GM21528 (cell line): Measurements from ENCODE around the gene PPP2R5C.
"Not testable (repeated sequence)": the region's sequence is repeated elsewhere in the genome, so short reads cannot be mapped to it uniquely, and the experiment has no call there.

Source experiments
- ATAC-seq: cut with Tn5 transposase; IDR thresholded peaks from one replicate; pipeline ENCODE4 v1.9.1; 2021; ENCODE audit warnings: mild to moderate bottlenecking, moderate library complexity; ENCODE audit not compliant: unreplicated experiment, low FRiP score

Gene PPP2R5C

DNA sequence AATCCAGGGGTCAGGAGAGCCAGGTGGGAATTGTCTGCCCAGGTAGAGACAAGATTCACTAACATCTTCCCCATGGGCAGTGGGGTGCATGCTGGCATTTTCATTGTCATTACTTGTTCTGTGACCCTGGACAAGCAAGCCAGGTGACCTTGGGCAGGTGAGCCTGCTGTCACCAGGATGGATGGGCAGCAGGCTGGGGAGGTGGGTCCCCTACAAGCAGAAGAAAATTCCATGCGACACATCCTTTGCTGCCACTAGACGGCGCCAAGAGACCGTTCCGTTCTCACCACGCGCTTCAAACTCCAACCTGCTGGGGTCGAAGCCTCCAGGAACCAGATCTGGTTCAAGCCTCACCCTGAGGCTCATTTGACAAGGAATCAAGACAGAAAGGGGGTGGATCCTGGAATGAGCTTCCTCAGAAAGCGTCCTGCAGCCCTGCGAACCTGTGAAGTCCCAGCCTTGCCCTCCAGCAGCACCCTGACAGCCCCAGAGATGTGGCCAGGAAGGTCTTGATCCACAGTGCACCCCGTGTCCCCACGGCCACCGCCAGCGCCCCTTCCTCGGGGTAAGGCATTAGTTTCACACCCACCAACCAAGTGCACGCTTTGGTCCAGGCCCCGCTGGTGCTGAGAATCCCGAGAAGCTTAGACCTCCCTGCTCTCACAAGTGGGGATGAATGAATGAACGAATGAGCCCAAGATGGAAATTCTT is 199.7 kb downstream of the PPP2R5C start:
- no peak for ATAC-seq

DNA sequence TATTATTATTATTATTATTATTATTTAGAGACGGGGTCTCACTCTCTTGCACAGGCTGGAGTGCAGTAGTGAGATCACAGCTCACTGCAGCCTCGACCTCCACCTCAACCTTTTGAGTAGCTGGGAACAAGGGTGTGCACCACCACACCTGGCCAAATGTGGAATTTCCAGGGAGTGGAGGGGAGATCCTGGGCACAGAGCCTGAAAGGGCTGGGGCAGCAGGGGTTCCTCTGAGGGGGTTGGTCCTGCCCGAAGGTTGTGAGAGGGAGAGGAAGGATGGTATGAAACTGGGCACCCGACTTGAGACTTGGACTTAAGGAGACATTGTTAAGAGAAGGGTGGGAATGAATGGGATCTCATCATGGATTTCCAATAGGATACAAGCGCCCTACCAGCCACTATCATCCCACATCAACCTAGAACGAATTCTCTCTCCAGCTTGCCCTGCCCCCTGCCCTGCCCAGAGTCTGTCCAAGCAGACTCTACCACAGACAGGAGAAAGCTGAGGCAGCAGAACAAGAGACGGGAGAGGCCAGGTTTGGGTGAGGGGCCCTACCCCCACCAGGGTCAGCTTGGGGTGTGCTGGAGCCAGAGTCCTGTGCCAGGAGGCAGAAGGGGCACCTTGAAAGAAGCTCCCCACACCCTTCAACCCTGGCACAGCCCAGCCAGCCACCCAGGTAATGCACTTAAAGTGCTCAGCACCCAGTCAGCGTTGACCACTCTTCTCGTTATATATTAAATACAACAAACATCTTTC is 200.4 kb downstream of the PPP2R5C start:
- ATAC-seq: no peak

GRCh38 chr14:101962503-101962874 is 201.0 kb downstream of the PPP2R5C start:
- ATAC-seq: no peak

DNA sequence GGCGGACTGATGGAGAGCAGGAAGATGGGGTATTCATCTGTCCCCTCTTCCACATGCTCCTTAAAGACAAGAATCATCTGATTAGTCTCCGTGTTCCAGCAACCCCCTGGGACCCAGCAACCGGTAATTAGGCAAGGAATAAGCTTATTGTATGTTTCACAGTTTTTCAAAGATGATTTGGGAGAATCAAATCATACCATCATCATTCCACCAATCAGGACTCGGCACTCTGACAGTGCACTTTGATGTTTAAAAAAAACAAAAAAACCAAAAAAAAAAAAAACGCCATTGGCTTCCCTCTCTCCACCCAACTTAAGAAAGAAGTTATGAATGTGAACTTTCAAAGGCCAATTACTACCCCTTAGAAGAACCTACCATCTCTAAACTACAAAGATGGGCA is 201.5 kb downstream of the PPP2R5C start:
- no peak for ATAC-seq

- ATAC-seq: no peak
Observed at GRCh38 chr14:101963656-101964296, 202.3 kb downstream of the PPP2R5C start.

DNA sequence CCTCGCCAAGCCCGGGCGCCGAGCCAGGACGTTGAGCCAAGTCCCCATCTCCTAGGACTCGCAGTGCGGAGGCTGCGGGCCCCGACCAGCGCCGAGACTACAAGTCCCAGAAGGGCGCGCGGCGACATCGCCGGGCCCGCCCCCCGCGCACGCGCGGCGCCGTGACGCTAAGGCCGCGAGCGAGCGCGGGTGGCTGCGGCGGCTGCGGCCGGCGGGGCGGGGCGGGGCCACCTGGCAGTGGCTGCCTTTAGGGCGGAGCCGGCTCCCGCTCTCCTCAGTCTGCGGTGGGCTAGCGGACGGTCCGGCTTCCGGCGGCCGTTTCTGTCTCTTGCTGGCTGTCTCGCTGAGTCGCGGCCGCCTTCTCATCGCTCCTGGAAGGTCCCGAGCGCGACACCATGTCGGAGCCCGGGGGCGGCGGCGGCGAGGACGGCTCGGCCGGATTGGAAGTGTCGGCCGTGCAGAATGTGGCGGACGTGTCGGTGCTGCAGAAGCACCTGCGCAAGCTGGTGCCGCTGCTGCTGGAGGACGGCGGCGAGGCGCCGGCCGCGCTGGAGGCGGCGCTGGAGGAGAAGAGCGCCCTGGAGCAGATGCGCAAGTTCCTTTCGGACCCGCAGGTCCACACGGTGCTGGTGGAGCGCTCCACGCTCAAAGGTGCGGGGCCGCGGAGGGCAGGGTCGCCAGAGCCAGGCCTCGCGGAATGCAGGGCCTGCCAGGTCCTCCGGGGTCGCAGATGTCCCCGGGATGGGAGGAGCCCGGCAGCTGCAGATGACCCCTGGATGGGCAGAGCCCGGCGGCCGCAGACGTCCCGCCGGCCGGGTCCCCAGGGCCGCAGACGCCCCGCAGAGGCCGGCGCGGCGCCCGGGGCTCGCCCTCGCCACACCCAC is 203.0 kb downstream of the PPP2R5C start, which contains the start of gene DYNC1H1:
DYNC1H1 (plus strand) TSS at position 277 of the 884 bp plus-strand sequence; CDS start at position 396, 119 bp downstream.
- peak; percentile 83 for ATAC-seq

GRCh38 chr14:101965181-101965544 is 203.7 kb downstream of the PPP2R5C start:
- ATAC-seq: peak; percentile 41

- no peak for ATAC-seq
Observed at GRCh38 chr14:101965770-101966722, 204.5 kb downstream of the PPP2R5C start.

GRCh38 chr14:101966742-101967141 is 205.2 kb downstream of the PPP2R5C start:
- no peak for ATAC-seq

GRCh38 chr14:101968186-101968585 is 206.7 kb downstream of the PPP2R5C start:
- no peak for ATAC-seq

DNA sequence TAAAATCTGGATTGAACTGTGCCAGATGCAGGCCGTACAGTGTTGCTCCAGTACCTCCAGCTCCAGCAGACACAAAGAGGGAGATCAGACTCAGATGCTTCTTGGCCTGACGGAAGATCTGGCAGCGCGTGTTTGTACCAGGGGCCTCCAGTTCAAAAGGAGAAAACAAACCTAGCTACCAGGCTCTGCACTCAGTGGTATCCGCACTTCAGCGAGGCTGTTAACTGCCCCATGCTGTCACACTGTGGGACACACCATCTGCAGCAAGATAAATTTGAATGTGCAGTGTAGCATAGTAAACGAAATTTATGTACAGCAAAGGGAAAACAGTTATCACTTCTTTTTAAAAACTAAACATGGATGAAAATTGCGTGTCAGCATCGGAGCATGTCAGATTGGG is 208.0 kb downstream of the PPP2R5C start:
- ATAC-seq: no peak

- ATAC-seq: no peak
Observed at GRCh38 chr14:101970830-101971400, 209.4 kb downstream of the PPP2R5C start.

DNA sequence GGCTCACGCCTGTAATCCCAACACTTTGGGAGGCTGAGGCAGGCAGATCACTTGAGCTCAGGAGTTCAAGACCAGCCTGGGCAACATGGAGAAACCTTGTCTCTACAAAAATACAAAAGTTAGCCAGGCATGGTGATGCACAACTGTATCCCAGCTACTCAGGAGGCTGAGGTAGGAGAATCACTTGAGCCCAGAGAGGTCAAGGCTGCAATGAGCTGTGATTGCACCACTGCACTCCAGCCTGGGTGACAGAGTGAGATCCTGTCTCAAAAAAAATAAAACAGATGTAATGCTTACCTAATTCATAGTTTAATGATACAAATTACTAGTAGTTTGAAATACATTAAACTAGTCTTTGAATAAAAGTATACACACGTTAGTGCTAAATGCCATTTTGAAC is 209.9 kb downstream of the PPP2R5C start:
- ATAC-seq: not testable (repeated sequence)

- ATAC-seq: no peak
Observed at GRCh38 chr14:101972126-101972866, 210.8 kb downstream of the PPP2R5C start.

DNA sequence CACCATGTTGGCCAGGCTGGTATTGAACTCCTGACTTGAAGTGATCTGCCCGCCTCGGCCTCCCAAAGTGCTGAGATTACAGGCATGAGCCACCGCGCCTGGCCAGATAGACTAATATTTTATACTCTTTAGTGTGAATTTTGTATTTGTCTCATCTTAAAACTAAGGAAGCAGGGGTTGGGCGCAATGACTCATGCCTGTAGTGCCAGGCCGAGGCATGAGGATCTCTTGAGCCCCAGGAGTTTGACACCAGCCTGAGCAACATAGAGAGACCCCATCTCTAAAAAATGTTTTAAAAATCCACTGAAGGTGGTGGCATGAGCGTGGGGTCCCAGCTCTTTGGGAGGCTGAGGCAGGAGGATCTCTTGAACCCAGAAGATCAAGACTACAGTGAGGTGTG is 211.8 kb downstream of the PPP2R5C start:
- ATAC-seq: no peak

- ATAC-seq: no peak
Observed at GRCh38 chr14:101975231-101975630, 213.7 kb downstream of the PPP2R5C start.
